DOHH2 (cell line): Measurements from ENCODE around the gene ACSS2.

Experiments
- CTCF ChIP-seq: fragments of 200-600 bp; sonication (generic); IDR thresholded peaks from one replicate; pipeline ENCODE4 v1.5.1; 2014; ENCODE audit warnings: antibody characterized with exemption, mild to moderate bottlenecking, low read depth, low read length; ENCODE audit not compliant: poor library complexity, severe bottlenecking
- EZH2phosphoT487 ChIP-seq: fragments of 200-600 bp; sonication (generic); IDR thresholded peaks from 2 replicates; pipeline ENCODE4 v1.6.1; 2017; ENCODE audit warnings: borderline replicate concordance, mild to moderate bottlenecking, antibody characterized with exemption, low read length, moderate library complexity, mixed read lengths

GRCh38 chr20:34953960-34954359 lies 77.5 kb downstream of the ACSS2 start:
- TF ChIP-seq CTCF, result no peak
- no peak for TF ChIP-seq EZH2phosphoT487
